Activated naive CD4-positive, alpha-beta T cell treated with anti-CD3 and anti-CD28 coated beads, Interleukin-2, amount 10 ng/mL, durations not matched to agents 7 days and 5 days (primary cell): Measurements from ENCODE around the gene CMC1.

ENCODE experiments used
- CTCF ChIA-PET: fragments of 350-600 bp; sonication (Branson Sonifier 250); formaldehyde crosslinking; loops from one replicate; lab custom pipeline; 2021; ENCODE audit warnings: antibody characterized with exemption; lab: Charles Lee
- DNase-seq: peaks from one replicate; pipeline ENCODE4 v3.0.0-alpha.2; 2020
- H3K27ac Mint-ChIP-seq: one replicate; pipeline ENCODE4 v1.8.0; 2021; ENCODE audit warnings: mild to moderate bottlenecking, moderate library complexity, mixed read lengths
- H3K27me3 Mint-ChIP-seq: one replicate; pipeline ENCODE4 v1.8.0; 2021; ENCODE audit warnings: mild to moderate bottlenecking, mixed read lengths
- H3K36me3 Mint-ChIP-seq: one replicate; pipeline ENCODE4 v1.8.0; 2021; ENCODE audit warnings: mixed read lengths
- H3K4me1 Mint-ChIP-seq: one replicate; pipeline ENCODE4 v1.8.0; 2021; ENCODE audit warnings: mixed read lengths
- H3K4me3 Mint-ChIP-seq: one replicate; pipeline ENCODE4 v1.8.0; 2021; ENCODE audit warnings: mild to moderate bottlenecking, moderate library complexity, mixed read lengths
- H3K9me3 Mint-ChIP-seq: one replicate; pipeline ENCODE4 v1.8.0; 2021; ENCODE audit warnings: mixed read lengths

CMC1 gene

DNA sequence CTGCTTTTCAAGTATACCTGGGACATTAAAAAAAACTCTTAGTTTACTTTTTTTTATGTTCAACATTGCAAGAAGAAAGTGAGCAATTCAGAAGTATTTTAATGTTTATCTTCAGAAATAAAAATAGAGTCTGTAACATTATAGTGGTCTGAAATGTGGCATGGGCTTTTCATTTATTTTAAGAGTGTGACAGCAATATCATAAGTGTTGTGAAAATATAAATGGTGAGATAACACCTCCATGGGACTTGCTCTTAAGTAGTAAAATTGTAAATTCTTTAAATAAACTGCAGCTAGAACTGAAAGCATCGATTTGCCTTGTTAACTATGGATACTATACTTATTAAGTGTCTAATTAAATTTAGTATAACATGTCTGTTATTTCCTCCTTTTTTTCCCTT lies 58.3 kb downstream of the CMC1 start:
- CTCF ChIA-PET: no interaction called here
- H3K4me1 Mint-ChIP-seq: peaks cover 3% of the 10 kb centered on the region

DNA sequence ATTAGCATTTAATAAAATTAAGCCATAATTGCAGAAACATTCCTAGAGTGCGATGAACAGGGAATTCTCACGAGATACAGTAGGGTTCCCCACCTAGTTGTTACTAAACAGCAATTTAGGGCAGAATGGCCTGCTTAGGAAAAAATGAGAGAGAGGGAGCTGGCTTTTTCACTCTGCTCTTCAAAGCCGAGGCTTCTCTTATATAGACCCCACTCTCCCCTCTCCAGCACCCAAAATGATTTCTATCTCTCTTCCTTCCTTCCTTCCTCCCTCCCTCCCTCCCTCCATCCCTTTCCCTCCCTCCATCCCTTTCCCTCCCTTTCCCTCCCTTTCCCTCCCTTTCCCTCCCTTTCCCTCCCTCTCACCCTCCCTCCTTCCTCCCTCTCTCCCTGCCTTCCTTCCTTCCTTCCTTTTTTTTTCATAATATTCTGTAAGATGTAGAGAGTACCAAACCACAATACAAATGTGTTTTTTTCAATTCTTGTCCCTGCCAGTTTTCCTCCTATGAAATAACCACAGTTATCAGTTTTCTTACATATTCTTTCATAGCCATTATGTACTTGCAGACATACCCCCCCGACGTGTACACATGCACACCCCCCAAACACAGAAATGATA lies 59.0 kb downstream of the CMC1 start:
- CTCF ChIA-PET: no interaction called here
- Mint-ChIP-seq H3K36me3 (peaks cover 5% of the 10 kb centered on the region), H3K27me3 (no peaks in the 10 kb centered on the region), H3K4me1 (peaks cover 3% of the 10 kb centered on the region), H3K9me3 (no peaks in the 10 kb centered on the region), H3K4me3 (no peak overlapping the region), H3K27ac (no peak overlapping the region)
- no peak for DNase-seq

More for the DNA sequence above, 58.3 kb downstream of the CMC1 start:
- Mint-ChIP-seq H3K36me3 (peaks cover 5% of the 10 kb centered on the region), H3K4me3 (no peak overlapping the region), H3K27me3 (no peaks in the 10 kb centered on the region), H3K9me3 (no peaks in the 10 kb centered on the region), H3K27ac (no peak overlapping the region)
- no peak for DNase-seq

DNA sequence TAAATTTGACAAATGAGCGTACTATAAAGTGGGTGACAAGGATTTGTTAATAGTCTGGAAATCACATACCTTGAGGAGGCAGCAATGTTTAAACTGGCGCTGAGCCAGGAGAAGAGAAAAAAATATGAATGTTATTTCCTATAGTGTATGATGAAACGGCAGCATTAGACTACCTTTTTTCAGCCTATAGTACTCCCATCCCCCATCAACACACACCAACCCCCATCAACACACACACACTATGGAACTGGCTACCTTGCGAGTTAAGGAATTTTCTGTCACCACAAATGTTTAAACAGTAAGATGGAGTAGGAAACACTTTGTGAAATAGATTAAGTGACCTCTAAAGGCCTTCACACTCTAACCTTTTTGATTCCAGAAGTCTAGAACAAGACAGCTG lies 60.3 kb downstream of the CMC1 start:
- no peak overlapping the region for H3K4me3 Mint-ChIP-seq
- no peak for DNase-seq
- H3K4me1 Mint-ChIP-seq: no peaks in the 10 kb centered on the region
- H3K36me3 Mint-ChIP-seq: peaks cover 6% of the 10 kb centered on the region
- H3K9me3 Mint-ChIP-seq: no peaks in the 10 kb centered on the region
- no peaks in the 10 kb centered on the region for H3K27me3 Mint-ChIP-seq
- CTCF ChIA-PET: no interaction called here
- H3K27ac Mint-ChIP-seq: no peak overlapping the region

DNA sequence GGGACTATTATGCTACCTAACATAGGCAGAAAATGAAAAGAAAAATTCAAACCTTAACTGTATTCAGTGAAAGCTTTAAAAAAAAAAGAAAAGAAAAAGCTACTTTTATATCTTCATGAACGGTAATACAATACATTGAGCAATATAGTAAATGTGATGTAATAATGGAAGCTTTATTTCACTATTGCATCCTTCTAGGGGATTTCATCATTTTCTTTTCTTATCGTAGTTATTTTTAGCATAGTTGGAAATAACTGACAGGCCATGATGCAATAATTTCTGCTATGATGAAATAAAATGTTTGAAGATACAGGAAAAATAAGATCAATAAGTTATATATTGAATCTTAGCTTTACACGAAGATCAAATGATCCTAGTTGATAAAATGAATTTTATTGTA lies 66.8 kb downstream of the CMC1 start:
- CTCF ChIA-PET: interaction anchor here (1.3 kb wide), 1 partner anchor 9 kb away, joined by 3 read pairs; no protein-coding TSS in a partner anchor
- H3K36me3 Mint-ChIP-seq: peaks cover 1% of the 10 kb centered on the region
- no peaks in the 10 kb centered on the region for H3K9me3 Mint-ChIP-seq
- H3K27ac Mint-ChIP-seq: no peak overlapping the region
- no peak overlapping the region for H3K4me3 Mint-ChIP-seq
- no peaks in the 10 kb centered on the region for H3K4me1 Mint-ChIP-seq
- no peaks in the 10 kb centered on the region for H3K27me3 Mint-ChIP-seq
- DNase-seq: no peak

DNA sequence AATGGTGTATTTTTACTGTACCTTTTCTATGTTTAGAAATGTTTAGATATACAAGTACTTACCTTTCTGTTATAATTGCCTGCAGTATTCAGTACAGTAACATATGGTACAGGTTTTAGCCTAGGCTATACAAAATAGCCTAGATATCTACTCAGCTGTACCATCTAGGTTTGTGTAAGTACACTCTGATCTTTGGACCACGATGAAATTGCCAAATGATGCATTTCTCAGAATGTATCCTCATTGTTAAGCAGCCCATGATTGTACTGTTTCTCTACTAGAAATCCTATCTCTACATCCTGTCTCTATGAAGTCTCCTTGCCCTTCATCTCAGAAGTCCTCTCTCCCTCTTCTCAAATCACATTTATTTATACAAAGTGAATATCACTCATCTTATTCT lies 74.3 kb downstream of the CMC1 start:
- peaks cover under 1% of the 10 kb centered on the region for H3K4me1 Mint-ChIP-seq
- no peak for DNase-seq
- CTCF ChIA-PET: interaction anchor here (0.6 kb wide), 1 partner anchor 17 kb away, joined by 4 read pairs; no protein-coding TSS in a partner anchor
- no peaks in the 10 kb centered on the region for H3K27me3 Mint-ChIP-seq
- peaks cover 5% of the 10 kb centered on the region for H3K36me3 Mint-ChIP-seq
- no peaks in the 10 kb centered on the region for H3K9me3 Mint-ChIP-seq
- H3K27ac Mint-ChIP-seq: no peak overlapping the region
- no peak overlapping the region for H3K4me3 Mint-ChIP-seq

DNA sequence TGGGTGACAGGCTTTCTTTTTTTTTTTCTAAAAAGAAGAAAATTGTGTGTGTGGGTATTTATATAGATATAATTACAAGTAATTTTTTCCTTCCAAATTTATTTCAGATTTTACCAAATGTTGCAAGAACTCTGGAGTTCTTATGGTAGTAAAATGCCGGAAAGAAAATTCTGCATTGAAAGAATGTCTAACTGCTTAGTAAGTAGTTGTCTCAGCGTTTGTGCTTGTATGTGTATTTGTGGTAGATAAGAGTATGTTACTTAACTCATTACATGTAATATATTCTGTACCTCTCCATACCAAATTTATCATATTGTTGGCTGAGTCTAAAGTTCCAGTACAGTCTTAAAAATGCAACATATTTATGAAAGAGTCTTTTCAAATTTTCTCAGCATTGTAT lies 74.8 kb downstream of the CMC1 start:
- Mint-ChIP-seq H3K9me3 (no peaks in the 10 kb centered on the region), H3K27ac (no peak overlapping the region), H3K27me3 (no peaks in the 10 kb centered on the region), H3K4me3 (no peak overlapping the region), H3K36me3 (peaks cover 9% of the 10 kb centered on the region), H3K4me1 (peaks cover 6% of the 10 kb centered on the region)
- DNase-seq: no peak
- CTCF ChIA-PET: interaction anchor here (0.6 kb wide), 1 partner anchor 17 kb away, joined by 4 read pairs; no protein-coding TSS in a partner anchor

DNA sequence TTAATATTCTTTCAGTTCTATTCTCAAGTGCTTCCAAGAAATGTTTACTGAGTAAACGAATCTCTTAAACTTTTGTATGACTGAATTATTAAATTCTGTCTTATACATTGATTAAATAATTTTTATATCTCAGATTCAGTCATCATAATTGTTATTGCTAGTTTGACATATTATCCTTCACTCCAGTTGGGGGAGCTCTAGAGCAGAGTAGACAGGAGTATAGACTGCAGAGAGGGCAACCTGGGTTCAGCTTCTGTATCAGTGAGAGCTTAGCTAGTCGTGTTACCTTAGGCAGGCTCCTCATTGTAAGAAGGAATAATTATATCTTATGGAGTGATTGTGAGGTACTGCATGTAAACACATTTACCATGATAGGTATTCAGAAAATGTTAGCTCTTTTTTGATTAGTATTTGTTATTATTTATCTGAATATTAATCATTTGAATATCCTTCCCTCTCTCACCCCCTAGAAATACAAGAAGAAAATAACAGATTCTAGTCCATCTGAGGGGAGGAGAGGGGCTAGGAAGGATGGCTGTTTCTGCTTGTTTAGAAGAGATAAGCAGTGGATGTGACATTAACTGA lies 76.1 kb downstream of the CMC1 start:
- Mint-ChIP-seq H3K4me1 (peaks cover 10% of the 10 kb centered on the region), H3K27me3 (no peaks in the 10 kb centered on the region), H3K27ac (no peak overlapping the region), H3K36me3 (peaks cover 13% of the 10 kb centered on the region), H3K4me3 (no peak overlapping the region), H3K9me3 (no peaks in the 10 kb centered on the region)
- DNase-seq: peak; percentile 43
- CTCF ChIA-PET: interaction anchor here (0.9 to 3.4 kb wide), 10 partner anchors 9 to 606 kb away, joined by 3 to 23 read pairs (median 3); partner anchors contain the start of gene EOMES

DNA sequence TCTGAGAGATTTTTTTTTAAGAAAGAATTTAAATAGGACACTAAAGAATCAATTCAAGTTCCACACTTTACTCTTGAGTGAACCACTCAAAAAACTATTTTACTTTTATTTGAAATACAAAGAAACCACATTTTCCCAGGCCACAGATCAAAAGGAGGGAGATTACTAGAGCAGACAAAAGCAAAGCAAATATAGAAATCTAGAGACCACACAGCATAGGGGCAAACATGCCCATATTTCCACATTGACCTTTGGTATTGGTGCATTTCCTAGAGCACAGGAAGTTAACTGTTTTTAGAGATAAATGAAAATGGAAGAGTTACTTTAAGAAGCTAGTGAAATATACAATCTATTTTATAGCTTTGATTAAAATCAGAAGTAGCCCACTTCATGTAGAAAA lies 79.6 kb downstream of the CMC1 start:
- Mint-ChIP-seq H3K4me3 (no peak overlapping the region), H3K36me3 (peaks cover 29% of the 10 kb centered on the region), H3K4me1 (peaks cover 17% of the 10 kb centered on the region), H3K9me3 (no peaks in the 10 kb centered on the region), H3K27ac (no peak overlapping the region), H3K27me3 (no peaks in the 10 kb centered on the region)
- DNase-seq: no peak
- CTCF ChIA-PET: interaction anchor here (1.5 kb wide), 1 partner anchor 609 kb away, joined by 4 read pairs; no protein-coding TSS in a partner anchor

DNA sequence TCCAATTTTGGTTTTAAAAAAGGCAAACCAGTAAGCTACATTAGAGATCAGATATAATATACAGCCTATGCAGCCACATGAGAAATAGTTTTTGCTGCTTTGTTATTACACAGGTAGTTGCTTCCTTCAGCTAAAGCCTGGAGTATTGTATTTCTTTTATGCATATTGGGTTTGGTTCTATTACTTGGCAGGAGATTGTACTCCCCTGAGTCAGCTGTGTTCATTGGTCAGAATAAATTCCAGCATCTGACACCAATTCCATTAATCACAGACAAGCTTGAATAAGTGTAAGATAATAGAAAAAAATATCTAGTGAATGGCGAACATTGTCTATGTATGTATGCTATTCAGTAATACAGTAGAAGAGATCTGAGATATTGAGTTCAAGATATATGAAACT lies 81.0 kb downstream of the CMC1 start:
- no peak overlapping the region for H3K27ac Mint-ChIP-seq
- H3K36me3 Mint-ChIP-seq: peaks cover 29% of the 10 kb centered on the region
- H3K9me3 Mint-ChIP-seq: no peaks in the 10 kb centered on the region
- CTCF ChIA-PET: interaction anchor here (1.3 to 1.5 kb wide), 2 partner anchors 10 to 610 kb away, joined by 3 to 4 read pairs; no protein-coding TSS in a partner anchor
- H3K4me3 Mint-ChIP-seq: no peak overlapping the region
- DNase-seq: no peak
- no peaks in the 10 kb centered on the region for H3K27me3 Mint-ChIP-seq
- peaks cover 27% of the 10 kb centered on the region for H3K4me1 Mint-ChIP-seq

DNA sequence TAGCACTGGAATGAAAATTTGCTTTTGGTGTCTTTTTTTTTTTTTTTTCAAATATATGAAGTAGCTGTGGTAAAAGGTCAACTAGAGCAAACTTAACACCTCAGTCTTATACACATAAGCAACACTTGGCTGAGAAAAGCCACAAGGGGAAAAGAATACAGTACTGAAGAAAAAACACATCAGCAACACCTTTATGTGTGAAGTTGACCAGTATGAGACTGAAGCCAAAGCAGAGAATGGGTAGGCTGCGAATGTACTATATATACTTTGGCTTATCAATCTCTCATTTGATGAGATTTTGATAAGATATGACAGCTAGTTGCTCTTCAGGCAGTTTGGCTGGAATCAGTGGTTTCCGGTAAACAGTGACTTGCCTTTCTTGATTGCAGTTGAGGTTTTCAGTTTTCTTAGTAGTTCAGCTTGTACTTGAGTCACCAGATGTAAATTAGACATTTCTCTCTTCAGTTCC lies 85.1 kb downstream of the CMC1 start:
- H3K4me1 Mint-ChIP-seq: peaks cover 23% of the 10 kb centered on the region
- DNase-seq: peak; percentile 32
- H3K4me3 Mint-ChIP-seq: no peak overlapping the region
- H3K36me3 Mint-ChIP-seq: peaks cover 20% of the 10 kb centered on the region
- CTCF ChIA-PET: interaction anchor here (0.6 to 6.5 kb wide), 9 partner anchors 9 to 1476 kb away, joined by 3 to 52 read pairs (median 3); partner anchors contain the start of genes AZI2 and EOMES
- peak overlapping the region; percentile 29 for H3K27ac Mint-ChIP-seq
- no peaks in the 10 kb centered on the region for H3K27me3 Mint-ChIP-seq
- H3K9me3 Mint-ChIP-seq: no peaks in the 10 kb centered on the region

DNA sequence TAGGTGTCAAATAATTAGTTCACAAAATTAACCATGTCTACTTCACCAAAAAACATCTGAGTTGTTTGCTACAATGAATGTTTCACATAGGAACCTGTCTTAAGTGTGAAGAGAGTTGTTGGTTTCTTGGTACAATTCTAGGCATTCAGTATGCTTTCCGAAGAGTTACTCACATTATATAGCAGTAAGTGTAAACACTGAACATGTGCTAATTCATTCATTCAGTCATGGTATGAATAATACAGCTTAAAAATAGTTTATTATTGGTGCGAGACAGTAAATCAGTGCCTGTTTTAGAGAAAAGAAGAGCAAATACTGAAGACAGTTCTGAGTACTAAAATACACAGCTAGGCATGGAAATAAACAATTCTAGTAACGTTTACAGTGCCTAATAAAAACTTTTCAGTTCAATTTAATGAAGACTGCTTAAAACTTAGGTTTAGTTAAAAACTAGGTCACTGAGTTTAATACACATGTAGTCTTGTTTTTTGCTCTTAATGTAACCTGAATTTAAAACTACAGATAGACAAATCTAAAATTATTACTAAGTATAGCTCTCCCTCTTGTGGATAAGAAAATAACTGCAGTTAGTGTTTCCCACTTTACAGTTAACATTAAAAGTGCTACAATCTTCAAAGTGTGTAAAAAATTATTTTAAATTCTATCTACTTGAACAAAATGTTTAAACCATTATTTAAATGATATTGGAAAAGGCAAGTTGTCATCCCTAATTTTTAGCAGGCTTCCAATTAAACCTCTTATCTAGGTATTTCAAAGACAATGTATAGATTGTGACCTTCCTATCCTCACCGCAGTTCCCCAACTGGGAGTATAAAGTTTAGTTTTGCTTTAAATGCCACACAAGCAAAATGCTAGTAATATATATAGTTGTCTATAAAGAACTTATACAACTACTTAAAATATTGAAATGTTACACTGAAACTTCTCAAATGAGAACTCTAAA lies 87.1 kb downstream of the CMC1 start:
- Mint-ChIP-seq H3K36me3 (peaks cover 18% of the 10 kb centered on the region), H3K27me3 (no peaks in the 10 kb centered on the region), H3K4me3 (no peak overlapping the region), H3K9me3 (no peaks in the 10 kb centered on the region), H3K4me1 (peaks cover 22% of the 10 kb centered on the region), H3K27ac (no peak overlapping the region)
- no peak for DNase-seq
- CTCF ChIA-PET: interaction anchor here (0.7 to 6.5 kb wide), 16 partner anchors 10 to 648 kb away, joined by 3 to 52 read pairs (median 4); partner anchors contain the start of genes AZI2, EOMES and ZCWPW2

DNA sequence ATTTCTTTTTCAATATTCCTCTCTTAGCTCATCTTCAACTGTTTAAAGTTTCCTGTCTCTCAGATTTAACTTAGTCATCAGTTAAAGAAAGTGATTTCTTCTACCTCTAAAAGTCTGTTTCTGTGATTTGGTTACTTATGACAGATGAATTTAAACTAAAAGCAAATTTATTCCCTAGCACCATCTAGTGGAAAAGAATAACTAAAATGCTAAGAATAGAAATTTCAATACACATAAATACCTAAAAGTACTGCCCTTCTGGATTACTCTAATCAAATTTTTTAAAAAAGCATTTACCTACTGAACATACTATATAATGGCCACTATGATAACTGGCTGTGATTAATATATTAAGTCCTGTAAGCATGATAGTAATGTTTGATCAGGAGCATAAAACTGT lies 93.1 kb downstream of the CMC1 start:
- no peaks in the 10 kb centered on the region for H3K27me3 Mint-ChIP-seq
- H3K4me1 Mint-ChIP-seq: peaks cover 14% of the 10 kb centered on the region
- no peak for DNase-seq
- H3K36me3 Mint-ChIP-seq: peaks cover 19% of the 10 kb centered on the region
- H3K4me3 Mint-ChIP-seq: no peak overlapping the region
- no peaks in the 10 kb centered on the region for H3K9me3 Mint-ChIP-seq
- H3K27ac Mint-ChIP-seq: no peak overlapping the region
- CTCF ChIA-PET: interaction anchor here (0.6 to 1.4 kb wide), 3 partner anchors 15 to 167 kb away, joined by 3 to 4 read pairs (median 3); partner anchors contain the start of genes AZI2 and ZCWPW2

DNA sequence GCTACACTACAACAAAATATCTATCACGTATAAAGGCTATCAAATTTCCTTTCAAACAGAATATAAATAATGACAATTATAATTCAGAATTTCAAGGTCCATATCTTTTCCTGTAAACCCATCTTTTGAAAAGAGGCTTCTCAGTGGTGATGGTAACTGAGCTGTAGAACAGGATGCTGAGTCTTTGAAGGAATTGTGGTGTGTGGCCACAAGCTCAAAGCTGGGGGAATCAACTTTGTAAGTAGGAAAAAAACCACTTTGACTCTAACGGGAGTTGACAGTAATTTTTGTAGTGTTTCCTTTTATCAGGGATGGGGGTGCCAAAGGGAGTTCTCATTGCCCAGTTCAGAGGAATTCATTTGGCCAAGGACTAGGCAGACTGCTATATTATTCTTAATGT lies 93.8 kb downstream of the CMC1 start:
- CTCF ChIA-PET: interaction anchor here (0.8 to 1.4 kb wide), 3 partner anchors 9 to 624 kb away, joined by 3 to 5 read pairs (median 3); partner anchors contain the start of genes AZI2 and ZCWPW2
- H3K36me3 Mint-ChIP-seq: peaks cover 21% of the 10 kb centered on the region
- no peak overlapping the region for H3K4me3 Mint-ChIP-seq
- peak overlapping the region; percentile 2 for H3K27ac Mint-ChIP-seq
- H3K4me1 Mint-ChIP-seq: peaks cover 14% of the 10 kb centered on the region
- H3K27me3 Mint-ChIP-seq: no peaks in the 10 kb centered on the region
- no peaks in the 10 kb centered on the region for H3K9me3 Mint-ChIP-seq
- DNase-seq: no peak
